Heart left ventricle (tissue), 16 donors: ENCODE results near the gene LRRC73. TPM values are rescaled to one million over a fixed set of nuclear protein-coding genes. Genes with fewer than 3 reads are reported as not detected.
A peak's percentile ranks its signal among the peaks of the same experiment; 100 is the strongest.

Source experiments
- ATAC-seq, 4 donors: fragments of 200-7000 bp; cut with Tn5 transposase; one replicate each; pipeline ENCODE4 v1.9.1; 2020 to 2022; ENCODE audit warnings: moderate library complexity in 4 of 4, mild to moderate bottlenecking in 3 of 4, moderate number of reproducible peaks in 1 of 4
- DNase-seq, 5 donors: peaks; one replicate each; pipeline ENCODE4 v3.0.0-alpha.2; 2020
- H3K27ac ChIP-seq, 12 donors: fragments of 200-600 bp; sonication (generic) in 4 of 12; one replicate each; pipeline versions ENCODE4 v1.5.0 to v1.8.0; 2016 to 2022; ENCODE audit warnings: mild to moderate bottlenecking in 2 of 12
- H3K27me3 ChIP-seq, 9 donors: fragments of 200-600 bp; sonication (generic) in 2 of 9; one replicate each; pipeline versions ENCODE4 v1.5.1 to v1.8.0; 2016 to 2022; ENCODE audit warnings: mild to moderate bottlenecking in 3 of 9
- H3K36me3 ChIP-seq, 9 donors: fragments of 200-600 bp; sonication (generic) in 2 of 9; one replicate each; pipeline versions ENCODE4 v1.5.0 to v1.8.0; 2018 to 2022; ENCODE audit warnings: mild to moderate bottlenecking in 2 of 9
- H3K4me1 ChIP-seq, 12 donors: fragments of 200-600 bp; sonication (generic) in 4 of 12; one replicate each; pipeline versions ENCODE4 v1.5.0 to v1.8.0; 2016 to 2022; ENCODE audit warnings: mild to moderate bottlenecking in 3 of 12
- H3K4me3 ChIP-seq, 12 donors: fragments of 200-600 bp; sonication (generic) in 4 of 12; one replicate each; pipeline versions ENCODE4 v1.5.0 to v1.8.0; 2017 to 2022; ENCODE audit warnings: mild to moderate bottlenecking in 9 of 12, moderate library complexity in 4 of 12
- H3K9me3 ChIP-seq, 12 donors: fragments of 200-600 bp; sonication (generic) in 4 of 12; one replicate each; pipeline versions ENCODE4 v1.5.0 to v1.8.0; 2016 to 2022; ENCODE audit warnings: mild to moderate bottlenecking in 1 of 12
- CTCF ChIP-seq, 12 donors: fragments of 200-600 bp; sonication (generic) in 4 of 12; IDR thresholded peaks; one replicate each; pipeline versions ENCODE4 v1.5.0 to v1.8.0; 2018 to 2022; ENCODE audit warnings: antibody characterized with exemption in 12 of 12, mild to moderate bottlenecking in 5 of 12
- POLR2A ChIP-seq, 2 donors: fragments of 450-650 bp; IDR thresholded peaks; one replicate each; pipeline ENCODE4 v1.6.1; 2017; ENCODE audit warnings: antibody characterized with exemption in 2 of 2, mild to moderate bottlenecking in 2 of 2, moderate library complexity in 2 of 2
- WGBS, 4 donors: extraction: QIAGEN DNeasy Blood & Tissue Kit in 2 of 4; methylation state at CpG; one replicate each; pipeline versions ENCODE4 v1.1.5 to v1.1.7; 2013 to 2018; 5-methylcytosine and 5-hydroxymethylcytosine counted together
- intact Hi-C, 10 donors: fragments of 100-400 bp; cut with DNase I; formaldehyde crosslinking; loops; one replicate each; pipeline versions ENCODE4 v1.11.1 to v1.14.2; 2022
- polyA plus RNA-seq, 2 donors: library from polyadenylated mRNA; stranded (reverse); fragments of 200-250 nt; gene quantifications; one replicate each; pipeline ENCODE4 v1.2.3, GENCODE V29; 2013
- total RNA-seq, 9 donors: library from RNA; depleted of rRNA in 2 of 9; stranded (reverse); fragments of >200 nt in 2 of 9; fragmentation: NEBNext Ultra II Directional in 3 of 9; extraction: Animal tissue kit (Norgen Biotek cat#: 25700) in 3 of 9; gene quantifications; one replicate each; pipeline versions ENCODE4 v1.1.0 to v1.2.4, GENCODE V29; 2016 to 2023
- donor health status: ischemic (EF 13 %, LVEDD 7.1; RV severe dilation, severe dysfunction).
- donor health status: healthy with polysubstance abuse.
- donor health status: DM: no; HTN: yes; CAD: no.
- donor health status: DM: no; HTN: no; CAD: no.
- donor health status: ischemic (EF 25% LVEDD 6.9; RV normal size, moderate dysfunction).
- donor health status: ischemic (EF 25% LVEDD 5.7; RV mildly dilated, moderate dysfunction).
- donor health status: healthy.
- donor health status: DM: yes; HTN: yes; CAD: no.
- donor health status: ischemic (EF 35%, LVEDD 5.7; RV mildly dilated, moderate dysfunction).
- donor health status: nonischemic (EF 11% LVEDD 7.7; RV severe dilation, severe dysfunction).
- donor health status: DM: yes; HTN: yes; CAD: no.
- donor health status: PGD.
- donor health status: ischemic (EF 29% LVEDD 5.4; RV normal size, mild dysfunction).
- donor health status: nonischemic (EF 23%, LVEDD 6.1; RV moderate dilation, normal function).

LRRC73 gene
- total and polyA plus RNA-seq, 11 donors, result 0.50 to 5.1 (median 1.9) TPM

- no peak for TF ChIP-seq CTCF (IDR thresholded peaks at IDR 0.05)
- no peak for TF ChIP-seq POLR2A (IDR thresholded peaks at IDR 0.05)
- Histone ChIP-seq H3K9me3 (no peaks in the 10 kb centered on the region), H3K36me3 (peaks cover 0 to 14% (median 0%) of the 10 kb centered on the region in 9 donors), H3K4me3 (no peak overlapping the region), H3K4me1 (peaks cover 0 to 34% (median 12%) of the 10 kb centered on the region in 12 donors), H3K27me3 (no peaks in the 10 kb centered on the region), H3K27ac (peak overlapping the region in 3 of 12 donors; percentile 24 to 34 (median 34))
- 80 to 87% (median 82%) methylated on average over 7 to 12 of the region's 12 CpGs for WGBS, 4 donors
- intact Hi-C loops, result loop anchor here in 1 of 10 donors (10.0 kb wide), 1 partner anchor 105 kb away; no protein-coding TSS in a partner anchor
- ATAC-seq, result peak in 2 of 4 donors; percentile 7 to 21
- DNase-seq, result no peak
Measured at GRCh38 chr6:43489277-43490072, 20.7 kb downstream of the LRRC73 start.

GRCh38 chr6:43488667-43489276 is 21.4 kb downstream of the LRRC73 start:
- no peak for TF ChIP-seq POLR2A (IDR thresholded peaks at IDR 0.05)
- TF ChIP-seq CTCF (IDR thresholded peaks at IDR 0.05), result no peak
- H3K4me1 ChIP-seq, result peaks cover 0 to 28% (median 12%) of the 10 kb centered on the region in 12 donors
- H3K27me3 ChIP-seq, result no peaks in the 10 kb centered on the region
- H3K36me3 ChIP-seq, result peaks cover 0 to 14% (median 0%) of the 10 kb centered on the region in 9 donors
- H3K27ac ChIP-seq, result peak overlapping the region in 2 of 12 donors; percentile 13 to 26
- no peak overlapping the region for H3K4me3 ChIP-seq
- no peak for DNase-seq
- ATAC-seq, result no peak
- no peaks in the 10 kb centered on the region for H3K9me3 ChIP-seq
- intact Hi-C loops, result no loop called here
- 54 to 65% (median 62%) methylated on average over 4 of the region's 4 CpGs for WGBS, 4 donors

- Histone ChIP-seq H3K4me3 (no peak overlapping the region), H3K4me1 (peaks cover 8 to 53% (median 34%) of the 10 kb centered on the region in 12 donors), H3K36me3 (peaks cover 0 to 14% (median 0%) of the 10 kb centered on the region in 9 donors), H3K27me3 (no peaks in the 10 kb centered on the region), H3K27ac (no peak overlapping the region), H3K9me3 (no peaks in the 10 kb centered on the region)
- no peak for ATAC-seq
- intact Hi-C loops, result no loop called here
- DNase-seq, result no peak
- no peak for TF ChIP-seq CTCF (IDR thresholded peaks at IDR 0.05)
- TF ChIP-seq POLR2A (IDR thresholded peaks at IDR 0.05), result no peak
- 66 to 75% (median 68%) methylated on average over 11 of the region's 11 CpGs for WGBS, 4 donors
Measured at GRCh38 chr6:43481591-43482236, 28.4 kb downstream of the LRRC73 start.

- Histone ChIP-seq H3K27ac (no peak overlapping the region), H3K36me3 (peaks cover 0 to 14% (median 0%) of the 10 kb centered on the region in 9 donors), H3K27me3 (no peaks in the 10 kb centered on the region), H3K9me3 (no peaks in the 10 kb centered on the region), H3K4me1 (peaks cover 8 to 54% (median 34%) of the 10 kb centered on the region in 12 donors), H3K4me3 (no peak overlapping the region)
- WGBS, 4 donors, result 92 to 94% (median 93%) methylated on average over 2 of the region's 2 CpGs
- no peak for TF ChIP-seq CTCF (IDR thresholded peaks at IDR 0.05)
- TF ChIP-seq POLR2A (IDR thresholded peaks at IDR 0.05), result no peak
- DNase-seq, result no peak
- no peak for ATAC-seq
- intact Hi-C loops, result no loop called here
Measured at GRCh38 chr6:43481075-43481474, 29.1 kb downstream of the LRRC73 start.
